ENCODE data around the gene MYPN. TPM values are rescaled to one million over a fixed set of nuclear protein-coding genes. Genes with fewer than 3 reads are reported as not detected.
"Not testable (repeated sequence)": the region's sequence is repeated elsewhere in the genome, so short reads cannot be mapped to it uniquely, and the experiment has no call there.

MYPN gene
- total RNA-seq, 1 experiment from 2014 or later = not detected

- in situ Hi-C loops (cut with HindIII; ENCODE audit: low sequenced_read_pairs) = no loop called here
- no peak for DNase-seq (ENCODE audit: low spot score)
Measured at GRCh38 chr10:68242051-68242450, 132.8 kb downstream of the MYPN start.

GRCh38 chr10:68246397-68246796, 137.1 kb downstream of the MYPN start:
- in situ Hi-C loops (cut with HindIII; ENCODE audit: low sequenced_read_pairs); DNase-seq (ENCODE audit: low spot score): not testable (repeated sequence)

DNA sequence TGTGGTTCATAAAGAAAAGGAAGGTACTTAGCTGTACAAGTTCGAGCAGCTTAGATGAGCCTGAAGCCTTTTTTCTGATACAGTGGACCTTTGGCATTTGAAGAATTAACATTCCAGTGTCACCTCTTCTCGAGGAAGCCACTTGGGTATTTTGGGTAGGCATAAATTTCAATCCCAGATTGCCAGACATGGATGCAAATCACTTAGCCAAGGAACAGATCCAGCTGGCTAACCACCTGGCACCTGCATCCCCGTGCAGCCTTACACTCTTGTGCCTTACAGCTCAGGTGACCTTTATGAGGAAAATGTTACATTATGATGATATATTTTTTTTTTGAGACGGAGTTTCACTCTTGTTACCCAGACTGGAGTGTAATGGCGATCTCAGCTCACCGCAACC, 138.6 kb downstream of the MYPN start:
- in situ Hi-C loops (cut with HindIII; ENCODE audit: low sequenced_read_pairs) = no loop called here
- peak; percentile 65 for DNase-seq (ENCODE audit: low spot score)

DNA sequence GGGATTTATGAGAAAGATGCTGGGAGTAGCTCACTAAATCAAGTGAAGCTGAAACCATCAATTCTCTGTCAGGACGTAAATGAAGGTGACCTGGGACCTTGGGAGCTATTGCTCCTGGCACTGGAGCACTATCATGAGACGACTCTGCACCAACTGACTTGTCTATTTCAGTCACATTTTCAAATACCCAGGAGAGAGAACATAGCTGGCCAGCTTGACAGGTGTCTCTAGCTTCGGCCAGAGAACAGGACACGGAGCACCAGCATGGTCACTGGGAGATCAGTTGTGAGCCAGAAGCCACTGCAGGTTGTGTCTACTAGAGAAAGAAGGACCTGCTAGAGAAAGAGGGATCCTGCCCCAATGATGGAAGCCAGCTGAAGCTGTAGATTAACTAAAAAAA, 140.0 kb downstream of the MYPN start:
- peak; percentile 63 for DNase-seq (ENCODE audit: low spot score)
- in situ Hi-C loops (cut with HindIII; ENCODE audit: low sequenced_read_pairs) = no loop called here

DNA sequence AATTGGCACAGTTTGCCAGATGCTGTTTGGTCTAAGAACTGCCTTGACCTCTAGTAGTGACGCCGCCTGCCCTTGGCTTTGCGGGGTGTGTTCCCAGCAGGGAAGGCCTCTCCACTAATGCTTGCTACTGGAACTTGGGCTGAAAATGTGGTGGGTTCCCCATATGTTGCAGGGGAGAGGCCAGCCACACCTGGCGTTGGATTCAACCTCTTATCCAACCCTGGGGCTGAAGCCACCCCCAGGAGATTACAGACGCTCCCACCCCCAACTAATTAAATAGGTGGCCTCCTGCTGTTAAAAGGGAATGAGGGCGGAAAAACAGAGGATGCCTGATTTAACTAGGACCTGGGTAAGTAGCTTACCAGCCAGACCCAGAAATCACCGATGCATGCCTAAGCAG, 141.9 kb downstream of the MYPN start:
- in situ Hi-C loops (cut with HindIII; ENCODE audit: low sequenced_read_pairs) = no loop called here
- no peak for DNase-seq (ENCODE audit: low spot score)

GRCh38 chr10:68251625-68252495, 142.6 kb downstream of the MYPN start:
- DNase-seq (ENCODE audit: low spot score) = no peak
- in situ Hi-C loops (cut with HindIII; ENCODE audit: low sequenced_read_pairs) = no loop called here

GRCh38 chr10:68253346-68253745, 144.1 kb downstream of the MYPN start:
- no peak for DNase-seq (ENCODE audit: low spot score)
- in situ Hi-C loops (cut with HindIII; ENCODE audit: low sequenced_read_pairs) = no loop called here

DNA sequence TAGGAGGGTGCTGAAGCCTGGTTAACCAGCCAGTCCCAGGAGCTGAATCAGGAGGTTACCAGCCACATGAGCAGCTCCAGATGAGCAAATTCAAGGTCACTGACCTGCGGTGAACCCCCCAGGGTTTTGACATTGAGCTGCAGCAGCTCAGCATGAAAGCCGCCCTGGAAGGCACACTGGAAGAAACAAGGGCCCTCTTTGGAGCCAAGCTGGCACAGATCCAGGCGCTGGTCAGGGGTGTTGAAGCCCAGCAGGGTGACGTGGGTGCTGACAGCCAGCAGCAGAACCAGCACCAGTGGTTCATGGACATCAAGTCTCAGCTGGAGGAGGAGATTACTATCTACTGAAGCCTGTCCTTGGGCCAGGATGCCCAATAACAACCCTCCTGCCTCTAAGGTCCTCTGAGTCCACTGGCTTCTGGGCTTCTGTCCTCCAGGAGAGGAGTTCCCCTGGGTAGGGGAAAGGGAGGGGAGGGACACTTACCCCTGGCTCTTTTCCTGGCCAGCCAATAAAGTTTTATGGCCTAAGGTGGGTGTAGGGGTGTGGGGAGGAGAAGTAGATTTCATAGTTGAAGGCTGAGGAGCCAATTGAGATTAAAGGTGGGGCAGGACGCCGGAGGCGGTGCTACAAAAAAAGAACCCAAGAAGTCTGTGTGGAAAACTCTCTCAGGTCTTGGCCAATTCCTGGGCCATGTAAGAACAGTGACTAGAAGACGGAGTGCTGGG, 152.0 kb downstream of the MYPN start:
- DNase-seq (ENCODE audit: low spot score) = no peak
- in situ Hi-C loops (cut with HindIII; ENCODE audit: low sequenced_read_pairs) = no loop called here

Other genes starting within 250 kb of the MYPN start
- gene SIRT1, start 224.8 kb upstream of the MYPN start, total RNA-seq (2014; rRNA removed; shearing (Covaris generic)) = 14.8 and 27.2 TPM in 2 replicates
- 15.4 and 16.2 TPM in 2 replicates for gene HERC4, start 34.2 kb upstream of the MYPN start, total RNA-seq (2014; rRNA removed; shearing (Covaris generic))
- 0.37 and 0.92 TPM in 2 replicates for gene ATOH7, start 122.6 kb downstream of the MYPN start, total RNA-seq (2014; rRNA removed; shearing (Covaris generic))
- gene HNRNPH3, start 222.6 kb downstream of the MYPN start, total RNA-seq (2014; rRNA removed; shearing (Covaris generic)) = 32.1 and 67.4 TPM in 2 replicates
- 0.37 and 2.3 TPM in 2 replicates for gene PBLD, start 223.4 kb downstream of the MYPN start, total RNA-seq (2014; rRNA removed; shearing (Covaris generic))